ENCODE data around the gene MOAP1.

Gene MOAP1

DNA sequence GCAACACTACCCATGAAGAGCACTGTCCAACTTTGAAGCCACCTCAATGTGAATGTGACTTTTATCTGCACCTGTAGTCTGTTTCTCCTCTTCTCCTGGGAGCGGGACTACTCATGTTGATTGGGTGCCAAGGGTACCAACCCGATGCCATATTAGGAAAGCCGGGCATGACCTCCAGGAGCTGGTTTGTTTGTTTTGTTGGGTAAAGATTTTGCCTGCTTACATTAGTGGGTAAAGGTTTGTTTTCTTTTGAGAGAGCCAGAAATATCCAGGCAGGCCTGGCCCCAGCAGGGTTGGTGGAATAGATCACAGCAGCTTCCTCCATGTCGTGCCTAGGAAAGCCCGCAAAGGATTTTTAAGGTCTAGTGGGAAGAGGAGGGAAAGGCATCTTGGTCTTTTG, 49.3 kb downstream of the MOAP1 start:
- Histone ChIP-seq H3K9ac (ENCODE audit: low read depth, low read length) (no peak overlapping the region), H3K4me3 (ENCODE audit: low read depth, low read length) (no peak overlapping the region), H3K4me1 (ENCODE audit: control insufficient read depth, insufficient read depth, low read length) (no peaks in the 10 kb centered on the region), H3K9me3 (ENCODE audit: control insufficient read depth, insufficient read depth, low read length) (no peaks in the 10 kb centered on the region), H3K27me3 (ENCODE audit: control insufficient read depth, insufficient read depth, low read length) (no peaks in the 10 kb centered on the region), H3K36me3 (ENCODE audit: control insufficient read depth, insufficient read depth, low read length) (no peaks in the 10 kb centered on the region)

DNA sequence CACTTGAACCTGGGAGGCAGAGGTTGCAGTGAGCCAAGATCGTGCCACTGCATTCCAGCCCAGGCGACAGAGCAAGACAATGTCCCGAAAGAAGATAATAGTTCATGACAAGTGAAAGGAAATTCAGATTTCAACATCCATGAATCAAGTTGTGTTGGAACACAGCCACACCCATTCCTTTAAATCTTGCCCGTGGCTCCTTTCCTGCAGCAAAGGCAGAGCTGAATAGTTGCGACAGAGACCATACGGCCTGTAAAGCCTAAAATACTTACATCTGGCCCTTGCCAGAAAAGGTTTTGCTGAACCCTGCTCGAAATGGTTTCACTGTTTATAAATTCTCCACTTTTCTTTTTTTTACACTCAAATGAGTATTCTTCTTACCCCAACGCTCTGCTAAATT, 51.2 kb downstream of the MOAP1 start:
- Histone ChIP-seq H3K27me3 (ENCODE audit: control insufficient read depth, insufficient read depth, low read length) (no peaks in the 10 kb centered on the region), H3K9ac (ENCODE audit: low read depth, low read length) (no peak overlapping the region), H3K9me3 (ENCODE audit: control insufficient read depth, insufficient read depth, low read length) (no peaks in the 10 kb centered on the region), H3K4me1 (ENCODE audit: control insufficient read depth, insufficient read depth, low read length) (no peaks in the 10 kb centered on the region), H3K4me3 (ENCODE audit: low read depth, low read length) (no peak overlapping the region), H3K36me3 (ENCODE audit: control insufficient read depth, insufficient read depth, low read length) (no peaks in the 10 kb centered on the region)

DNA sequence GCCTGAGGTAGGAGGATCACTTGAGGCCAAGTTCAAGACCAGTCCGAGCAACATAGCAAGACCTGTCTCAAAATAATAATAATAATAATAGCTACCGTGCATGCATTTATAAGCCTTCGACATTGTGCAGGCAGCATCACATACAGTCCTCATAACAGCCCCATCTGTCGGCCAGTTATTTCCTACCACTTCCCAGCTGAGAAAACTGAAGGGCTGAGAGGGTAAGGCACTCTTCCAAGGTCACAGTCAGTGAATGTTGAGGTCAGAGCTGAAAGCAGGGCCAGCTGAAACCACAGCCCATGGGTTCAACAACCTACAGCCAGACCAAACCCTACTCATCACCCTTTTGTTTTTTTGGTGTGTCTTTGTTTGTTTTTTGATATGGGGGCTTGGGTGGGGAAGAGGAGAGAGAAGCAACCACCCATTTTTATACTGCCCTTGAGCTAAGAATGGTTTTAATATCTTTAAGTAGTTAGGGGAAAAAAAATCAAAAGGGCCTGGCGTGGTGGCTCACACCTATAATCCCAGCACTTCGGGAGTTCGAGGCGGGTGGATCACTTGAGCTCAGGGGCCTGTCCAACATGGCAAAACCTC, 52.1 kb downstream of the MOAP1 start:
- no peak overlapping the region for H3K9ac ChIP-seq (ENCODE audit: low read depth, low read length)
- H3K36me3 ChIP-seq (ENCODE audit: control insufficient read depth, insufficient read depth, low read length): no peaks in the 10 kb centered on the region
- no peaks in the 10 kb centered on the region for H3K27me3 ChIP-seq (ENCODE audit: control insufficient read depth, insufficient read depth, low read length)
- no peaks in the 10 kb centered on the region for H3K9me3 ChIP-seq (ENCODE audit: control insufficient read depth, insufficient read depth, low read length)
- H3K4me3 ChIP-seq (ENCODE audit: low read depth, low read length): no peak overlapping the region
- H3K4me1 ChIP-seq (ENCODE audit: control insufficient read depth, insufficient read depth, low read length): no peaks in the 10 kb centered on the region
